Retinal pigment epithelial cell (primary cell): ENCODE data around the gene NTNG2.

ENCODE experiments used
- DNase-seq: peaks from one replicate; pipeline ENCODE4 v3.0.0-alpha.2; 2010; ENCODE audit warnings: low read depth
- H3K4me3 ChIP-seq: 2 replicates; pipeline ENCODE4 v1.5.1; 2011; ENCODE audit warnings: mild to moderate bottlenecking, low read length, control low read depth, moderate library complexity
- CTCF ChIP-seq: conservative IDR thresholded peaks from 2 replicates; pipeline ENCODE4 v1.5.1; 2011; ENCODE audit warnings: low read depth, low read length, control low read depth, inconsistent platforms

Gene NTNG2

DNA sequence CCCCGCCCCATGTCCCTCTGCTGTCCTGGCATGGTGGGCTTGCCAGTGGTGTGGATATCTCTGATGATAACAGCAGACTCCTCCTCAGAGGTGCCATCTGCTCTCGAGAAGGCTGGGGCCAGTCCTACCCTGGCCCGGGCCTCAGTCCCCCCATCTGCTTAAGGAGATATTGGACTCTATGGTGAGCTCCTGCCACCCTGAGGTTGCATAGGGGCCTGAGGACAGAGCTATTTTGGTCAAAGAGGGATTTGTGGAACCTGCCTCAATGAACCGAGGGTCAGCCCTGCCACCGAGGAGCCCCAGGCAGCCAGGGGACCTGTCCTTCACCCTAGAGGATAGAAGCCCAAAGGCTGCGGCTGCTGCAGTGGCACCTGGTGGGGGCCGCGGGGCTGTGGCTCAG, 32.6 kb downstream of the NTNG2 start:
- TF ChIP-seq CTCF: no peak
- no peak overlapping the region for H3K4me3 ChIP-seq
- DNase-seq: no peak

- H3K4me3 ChIP-seq: no peak overlapping the region
- DNase-seq: no peak
- no peak for TF ChIP-seq CTCF
Measured at GRCh38 chr9:132197315-132197714, 35.5 kb downstream of the NTNG2 start.

DNA sequence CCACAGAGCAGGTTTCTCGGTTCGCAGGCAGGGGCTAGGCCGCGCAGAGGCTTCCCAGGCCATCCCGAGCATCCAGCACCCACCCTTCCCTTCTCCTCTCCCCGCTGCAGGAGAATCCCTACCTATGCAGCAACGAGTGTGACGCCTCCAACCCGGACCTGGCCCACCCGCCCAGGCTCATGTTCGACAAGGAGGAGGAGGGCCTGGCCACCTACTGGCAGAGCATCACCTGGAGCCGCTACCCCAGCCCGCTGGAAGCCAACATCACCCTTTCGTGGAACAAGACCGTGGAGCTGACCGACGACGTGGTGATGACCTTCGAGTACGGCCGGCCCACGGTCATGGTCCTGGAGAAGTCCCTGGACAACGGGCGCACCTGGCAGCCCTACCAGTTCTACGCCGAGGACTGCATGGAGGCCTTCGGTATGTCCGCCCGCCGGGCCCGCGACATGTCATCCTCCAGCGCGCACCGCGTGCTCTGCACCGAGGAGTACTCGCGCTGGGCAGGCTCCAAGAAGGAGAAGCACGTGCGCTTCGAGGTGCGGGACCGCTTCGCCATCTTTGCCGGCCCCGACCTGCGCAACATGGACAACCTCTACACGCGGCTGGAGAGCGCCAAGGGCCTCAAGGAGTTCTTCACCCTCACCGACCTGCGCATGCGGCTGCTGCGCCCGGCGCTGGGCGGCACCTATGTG, 36.1 kb downstream of the NTNG2 start:
- DNase-seq: no peak
- TF ChIP-seq CTCF: no peak
- no peak overlapping the region for H3K4me3 ChIP-seq

- no peak for DNase-seq
- H3K4me3 ChIP-seq: no peak overlapping the region
- no peak for TF ChIP-seq CTCF
Measured at GRCh38 chr9:132199056-132199455, 37.2 kb downstream of the NTNG2 start.

DNA sequence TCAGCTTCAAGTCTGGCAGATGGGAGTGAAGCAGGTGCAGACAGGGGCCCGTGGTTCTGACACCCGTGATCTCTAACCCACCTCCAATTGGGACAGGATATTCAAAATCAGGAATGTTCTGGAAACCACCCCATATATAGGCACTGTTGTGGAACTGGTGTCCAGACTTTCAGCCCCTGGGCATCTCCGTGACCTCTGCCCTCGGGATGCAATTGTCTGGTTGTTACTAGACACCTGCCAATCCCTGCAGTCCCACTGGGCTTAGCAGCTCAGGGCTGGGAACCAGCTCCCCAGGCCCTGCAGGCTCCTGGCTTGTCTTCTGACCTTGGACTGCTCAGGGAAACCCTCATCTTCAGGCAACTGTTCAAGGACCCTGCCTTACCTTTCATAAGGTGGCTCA, 38.8 kb downstream of the NTNG2 start:
- TF ChIP-seq CTCF: no peak
- H3K4me3 ChIP-seq: no peak overlapping the region
- DNase-seq: no peak

GRCh38 chr9:132201139-132201538, 39.3 kb downstream of the NTNG2 start:
- no peak overlapping the region for H3K4me3 ChIP-seq
- no peak for DNase-seq
- no peak for TF ChIP-seq CTCF

GRCh38 chr9:132201780-132202703, 40.2 kb downstream of the NTNG2 start:
- TF ChIP-seq CTCF: no peak
- no peak overlapping the region for H3K4me3 ChIP-seq
- no peak for DNase-seq
